Mononuclear cell (primary cell): ENCODE measurements around the gene KRT31. TPM values are rescaled to one million over a fixed set of nuclear protein-coding genes. Genes with fewer than 3 reads are reported as not detected.
"Not testable (repeated sequence)": the region's sequence is repeated elsewhere in the genome, so short reads cannot be mapped to it uniquely, and the experiment has no call there.

Source experiments
- H3K27me3 ChIP-seq: 2 replicates; pipeline ENCODE4 v1.6.0; 2011; ENCODE audit warnings: low read length, control low read depth; ENCODE audit not compliant: insufficient read depth
- H3K4me1 ChIP-seq: 2 replicates; pipeline ENCODE4 v1.5.1; 2011; ENCODE audit warnings: mild to moderate bottlenecking, low read length, control low read depth; ENCODE audit not compliant: insufficient read depth
- H3K4me3 ChIP-seq: 2 replicates; pipeline ENCODE4 v1.5.1; 2011; ENCODE audit warnings: mild to moderate bottlenecking, low read length, moderate library complexity
- H3K9me3 ChIP-seq: 2 replicates; pipeline ENCODE4 v1.5.1; 2011; ENCODE audit warnings: low read depth, mild to moderate bottlenecking, control low read depth, low read length
- total RNA-seq: library from RNA; depleted of rRNA; stranded (reverse); fragments of >200 nt; gene quantifications from one replicate; pipeline ENCODE4 v1.2.3, GENCODE V29; 2012

The KRT31 gene
- total RNA-seq, 1 donor: not detected

GRCh38 chr17:41350381-41350878 is 47.0 kb downstream of the KRT31 start, which contains the start of gene KRT33A:
TSS of gene KRT33A (minus strand) at chr17:41350828. CDS start at chr17:41350767, 61 bp downstream.
- not testable (repeated sequence) for H3K9me3 ChIP-seq

DNA sequence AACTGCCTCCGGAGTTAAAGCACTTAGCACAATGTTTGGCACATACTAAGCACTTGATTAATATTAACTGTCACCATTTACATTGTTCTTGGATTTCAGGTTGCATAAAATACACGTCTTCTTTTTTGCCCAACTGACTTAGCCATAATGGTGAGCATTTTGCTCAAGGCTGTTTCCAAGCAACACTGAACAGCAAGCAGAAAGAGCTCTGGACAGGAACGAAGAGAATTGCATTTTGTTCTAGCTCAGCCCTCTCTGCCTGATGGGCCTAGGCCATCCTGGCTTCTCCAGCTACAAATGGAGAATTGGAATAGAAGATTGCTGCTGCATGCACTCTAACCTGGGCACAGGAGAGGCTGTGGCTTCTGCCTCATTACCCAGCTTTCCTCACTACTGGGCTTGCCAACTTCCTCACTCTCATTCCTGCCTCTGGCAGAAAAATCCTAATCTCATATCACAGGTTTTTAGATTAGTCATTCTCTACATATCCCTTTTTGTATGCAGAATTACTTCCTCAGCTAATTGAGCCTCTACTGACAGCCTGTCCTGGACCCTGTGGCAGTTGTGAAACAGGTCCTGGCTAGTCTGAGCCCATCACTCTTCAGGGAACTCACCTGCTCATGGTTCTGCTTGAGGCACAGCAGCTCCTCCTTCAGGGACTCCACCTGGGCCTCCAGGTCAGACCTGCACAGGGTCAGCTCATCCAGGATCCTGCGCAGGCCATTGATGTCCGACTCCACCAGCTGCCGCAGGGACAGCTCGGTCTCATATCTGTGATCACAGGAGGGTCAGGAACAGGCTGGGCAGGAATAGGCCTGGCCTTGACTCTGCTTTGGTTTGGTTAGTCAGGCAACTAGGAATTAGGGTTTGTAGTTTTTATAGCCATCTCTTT is 49.3 kb downstream of the KRT31 start:
- no peaks in the 10 kb centered on the region for H3K4me1 ChIP-seq
- no peak overlapping the region for H3K4me3 ChIP-seq
- H3K9me3 ChIP-seq: no peaks in the 10 kb centered on the region
- H3K27me3 ChIP-seq: no peaks in the 10 kb centered on the region

More at GRCh38 chr17:41350381-41350878, 47.0 kb downstream of the KRT31 start, which contains the start of gene KRT33A:
- H3K4me3 ChIP-seq, H3K4me1 ChIP-seq, H3K27me3 ChIP-seq: not testable (repeated sequence)

GRCh38 chr17:41346421-41346820 is 51.0 kb downstream of the KRT31 start:
- not testable (repeated sequence) for H3K9me3 ChIP-seq, H3K4me1 ChIP-seq, H3K4me3 ChIP-seq, H3K27me3 ChIP-seq

DNA sequence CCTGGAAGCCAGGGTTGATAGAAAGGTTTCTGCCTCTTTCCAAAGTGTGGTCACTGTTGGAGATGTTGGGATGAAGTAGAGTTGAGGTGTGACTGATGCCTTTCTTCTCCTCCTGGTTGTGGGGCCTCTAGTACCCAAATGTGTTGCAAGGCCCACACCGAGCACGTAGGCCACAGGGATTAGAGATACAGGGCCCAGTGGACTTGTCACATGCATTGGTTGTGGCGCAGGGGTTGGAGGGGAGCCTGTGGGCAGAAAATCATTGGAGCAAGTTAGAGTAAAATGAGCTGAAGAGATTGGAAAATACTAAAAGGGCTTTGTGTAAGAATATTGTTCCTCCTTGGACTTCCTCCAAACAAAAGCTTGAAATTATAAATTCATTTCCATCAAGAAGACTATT is 51.4 kb downstream of the KRT31 start:
- no peaks in the 10 kb centered on the region for H3K27me3 ChIP-seq
- no peak overlapping the region for H3K4me3 ChIP-seq
- H3K4me1 ChIP-seq: peaks cover 3% of the 10 kb centered on the region
- H3K9me3 ChIP-seq: no peaks in the 10 kb centered on the region

Other genes starting within 250 kb of the KRT31 start
- gene KRTAP4-5, start 247.8 kb downstream of the KRT31 start, total RNA-seq: not detected
- gene KRTAP4-4, start 236.9 kb downstream of the KRT31 start, total RNA-seq: not detected
- not detected for gene KRTAP4-3, start 229.4 kb downstream of the KRT31 start, total RNA-seq
- gene KRTAP4-2, start 219.4 kb downstream of the KRT31 start, total RNA-seq: not detected
- not detected for gene KRTAP4-1, start 212.7 kb downstream of the KRT31 start, total RNA-seq
- gene KRTAP9-1, start 207.7 kb downstream of the KRT31 start, total RNA-seq: not detected
- not detected for gene KRTAP9-2, start 171.0 kb downstream of the KRT31 start, total RNA-seq
- not detected for gene KRTAP9-3, start 165.2 kb downstream of the KRT31 start, total RNA-seq
- not detected for gene KRTAP9-8, start 159.6 kb downstream of the KRT31 start, total RNA-seq
- gene KRTAP9-4, start 147.9 kb downstream of the KRT31 start, total RNA-seq: not detected
- not detected for gene KRTAP9-9, start 142.2 kb downstream of the KRT31 start, total RNA-seq
- not detected for gene KRTAP9-6, start 132.2 kb downstream of the KRT31 start, total RNA-seq
- not detected for gene KRTAP9-7, start 121.9 kb downstream of the KRT31 start, total RNA-seq
- gene KRTAP29-1, start 94.8 kb downstream of the KRT31 start, total RNA-seq: not detected
- gene KRTAP16-1, start 88.3 kb downstream of the KRT31 start, total RNA-seq: 0.21 TPM
- gene KRTAP17-1, start 81.9 kb downstream of the KRT31 start, total RNA-seq: not detected
- gene KRT33A, start 46.8 kb downstream of the KRT31 start, total RNA-seq: not detected
- gene KRT33B, start 27.8 kb downstream of the KRT31 start, total RNA-seq: not detected
- gene KRT34, start 15.3 kb downstream of the KRT31 start, total RNA-seq: 0.10 TPM
- gene KRT37, start 27.0 kb upstream of the KRT31 start, total RNA-seq: not detected
- gene KRT38, start 43.4 kb upstream of the KRT31 start, total RNA-seq: not detected
- gene KRT32, start 69.8 kb upstream of the KRT31 start, total RNA-seq: not detected
- not detected for gene KRT35, start 83.5 kb upstream of the KRT31 start, total RNA-seq
- gene KRT36, start 92.3 kb upstream of the KRT31 start, total RNA-seq: not detected
- 0.73 TPM for gene KRT13, start 108.0 kb upstream of the KRT31 start, total RNA-seq
- not detected for gene KRT15, start 121.3 kb upstream of the KRT31 start, total RNA-seq
- 0.21 TPM for gene KRT19, start 130.7 kb upstream of the KRT31 start, total RNA-seq
- 0.10 TPM for gene KRT9, start 174.5 kb upstream of the KRT31 start, total RNA-seq
- not detected for gene KRT14, start 189.3 kb upstream of the KRT31 start, total RNA-seq
- not detected for gene KRT16, start 215.2 kb upstream of the KRT31 start, total RNA-seq
- gene KRT17, start 227.0 kb upstream of the KRT31 start, total RNA-seq: 0.42 TPM